ENCODE data around the gene FAM234B.

FAM234B gene

DNA sequence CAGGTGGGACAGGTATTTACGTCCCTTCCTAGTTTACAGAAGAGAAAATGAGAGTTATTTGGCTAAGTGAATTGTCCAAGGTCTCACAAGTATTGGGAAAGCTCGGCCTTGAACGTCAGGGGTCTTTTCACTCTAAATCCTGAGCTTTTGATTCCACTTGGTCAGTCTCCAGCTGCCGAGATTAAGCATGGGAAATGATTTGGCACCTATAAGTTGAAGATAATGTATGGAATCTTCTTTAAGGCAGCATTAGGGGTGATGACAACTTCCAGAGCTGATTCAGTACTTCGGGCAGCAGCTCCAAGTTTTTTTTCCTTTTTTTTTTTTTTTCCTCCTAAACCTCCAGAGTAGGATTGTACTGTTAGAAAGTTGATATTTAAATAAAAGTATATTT lies 722 bp downstream of the FAM234B start:
- H3K36me3 ChIP-seq (ENCODE audit: insufficient read depth, low read length): no peaks in the 10 kb centered on the region
- peak overlapping the region; percentile 97 for H3K4me2 ChIP-seq (ENCODE audit: low read depth, low read length, poor library complexity, severe bottlenecking)
- peak overlapping the region; percentile 68 for H3K9ac ChIP-seq (ENCODE audit: low read depth, low read length, poor library complexity, severe bottlenecking)
- no peaks in the 10 kb centered on the region for H3K27me3 ChIP-seq (ENCODE audit: insufficient read depth, low read length, poor library complexity, severe bottlenecking)
- no peaks in the 10 kb centered on the region for H3K9me2 ChIP-seq (replicated peaks; ENCODE audit: low read depth, low read length)
- no peaks in the 10 kb centered on the region for H3K9me3 ChIP-seq (ENCODE audit: insufficient read depth, low read depth, low read length)
- H3K79me2 ChIP-seq (ENCODE audit: insufficient read depth, low read length): peaks cover 35% of the 10 kb centered on the region; the same call in 1 of the 2 replicates
- H3K4me3 ChIP-seq (ENCODE audit: low read length, poor library complexity, severe bottlenecking): peak overlapping the region; percentile 88
- peak overlapping the region; percentile 95 for H2AFZ ChIP-seq (ENCODE audit: low read length)
- no peaks in the 10 kb centered on the region for H4K20me1 ChIP-seq (ENCODE audit: insufficient read depth, low read length, poor library complexity, severe bottlenecking)
- peaks cover 31% of the 10 kb centered on the region for H3K4me1 ChIP-seq (ENCODE audit: insufficient read depth, low read length, poor library complexity, severe bottlenecking)
- H3F3A ChIP-seq (ENCODE audit: low read depth): no peaks in the 10 kb centered on the region
- TF ChIP-seq, protein P1, sequence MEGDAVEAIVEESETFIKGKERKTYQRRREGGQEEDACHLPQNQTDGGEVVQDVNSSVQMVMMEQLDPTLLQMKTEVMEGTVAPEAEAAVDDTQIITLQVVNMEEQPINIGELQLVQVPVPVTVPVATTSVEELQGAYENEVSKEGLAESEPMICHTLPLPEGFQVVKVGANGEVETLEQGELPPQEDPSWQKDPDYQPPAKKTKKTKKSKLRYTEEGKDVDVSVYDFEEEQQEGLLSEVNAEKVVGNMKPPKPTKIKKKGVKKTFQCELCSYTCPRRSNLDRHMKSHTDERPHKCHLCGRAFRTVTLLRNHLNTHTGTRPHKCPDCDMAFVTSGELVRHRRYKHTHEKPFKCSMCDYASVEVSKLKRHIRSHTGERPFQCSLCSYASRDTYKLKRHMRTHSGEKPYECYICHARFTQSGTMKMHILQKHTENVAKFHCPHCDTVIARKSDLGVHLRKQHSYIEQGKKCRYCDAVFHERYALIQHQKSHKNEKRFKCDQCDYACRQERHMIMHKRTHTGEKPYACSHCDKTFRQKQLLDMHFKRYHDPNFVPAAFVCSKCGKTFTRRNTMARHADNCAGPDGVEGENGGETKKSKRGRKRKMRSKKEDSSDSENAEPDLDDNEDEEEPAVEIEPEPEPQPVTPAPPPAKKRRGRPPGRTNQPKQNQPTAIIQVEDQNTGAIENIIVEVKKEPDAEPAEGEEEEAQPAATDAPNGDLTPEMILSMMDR (conservative IDR thresholded peaks at IDR 0.05; ENCODE audit: low read length): no peak
- no peak for TF ChIP-seq EZH2phosphoT487 (IDR thresholded peaks at IDR 0.05; ENCODE audit: borderline replicate concordance)

DNA sequence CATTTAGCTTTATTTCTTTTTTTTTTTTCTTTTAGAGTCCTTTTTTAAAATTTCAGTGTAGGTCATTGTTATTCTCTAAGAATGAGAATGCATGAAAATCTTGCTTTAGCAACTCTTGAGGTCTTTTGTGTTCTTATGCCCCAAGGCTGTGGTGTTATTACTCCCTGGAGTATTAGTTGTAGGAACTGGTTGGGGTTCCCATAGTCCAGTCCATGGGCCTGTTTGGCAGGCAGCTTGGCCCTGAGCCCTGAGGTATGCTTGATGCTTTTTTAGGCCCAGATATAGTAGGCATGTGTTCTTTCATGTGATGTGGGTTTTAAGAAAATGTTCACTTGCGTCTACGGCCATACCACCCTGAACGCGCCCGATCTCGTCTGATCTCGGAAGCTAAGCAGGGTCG lies 1.6 kb downstream of the FAM234B start:
- peaks cover 35% of the 10 kb centered on the region; the same call in 1 of the 2 replicates for H3K79me2 ChIP-seq (ENCODE audit: insufficient read depth, low read length)
- no peaks in the 10 kb centered on the region for H3F3A ChIP-seq (ENCODE audit: low read depth)
- H4K20me1 ChIP-seq (ENCODE audit: insufficient read depth, low read length, poor library complexity, severe bottlenecking): no peaks in the 10 kb centered on the region
- TF ChIP-seq EZH2phosphoT487 (IDR thresholded peaks at IDR 0.05; ENCODE audit: borderline replicate concordance): no peak
- TF ChIP-seq, protein P1 (conservative IDR thresholded peaks at IDR 0.05; ENCODE audit: low read length): no peak
- H3K27me3 ChIP-seq (ENCODE audit: insufficient read depth, low read length, poor library complexity, severe bottlenecking): no peaks in the 10 kb centered on the region
- peak overlapping the region; percentile 88 for H3K4me3 ChIP-seq (ENCODE audit: low read length, poor library complexity, severe bottlenecking)
- H3K4me2 ChIP-seq (ENCODE audit: low read depth, low read length, poor library complexity, severe bottlenecking): peak overlapping the region; percentile 97
- H3K9me3 ChIP-seq (ENCODE audit: insufficient read depth, low read depth, low read length): no peaks in the 10 kb centered on the region
- H3K9ac ChIP-seq (ENCODE audit: low read depth, low read length, poor library complexity, severe bottlenecking): peak overlapping the region; percentile 68
- H3K9me2 ChIP-seq (replicated peaks; ENCODE audit: low read depth, low read length): no peaks in the 10 kb centered on the region
- no peak overlapping the region for H2AFZ ChIP-seq (ENCODE audit: low read length)
- H3K4me1 ChIP-seq (ENCODE audit: insufficient read depth, low read length, poor library complexity, severe bottlenecking): peaks cover 38% of the 10 kb centered on the region
- no peaks in the 10 kb centered on the region for H3K36me3 ChIP-seq (ENCODE audit: insufficient read depth, low read length)

DNA sequence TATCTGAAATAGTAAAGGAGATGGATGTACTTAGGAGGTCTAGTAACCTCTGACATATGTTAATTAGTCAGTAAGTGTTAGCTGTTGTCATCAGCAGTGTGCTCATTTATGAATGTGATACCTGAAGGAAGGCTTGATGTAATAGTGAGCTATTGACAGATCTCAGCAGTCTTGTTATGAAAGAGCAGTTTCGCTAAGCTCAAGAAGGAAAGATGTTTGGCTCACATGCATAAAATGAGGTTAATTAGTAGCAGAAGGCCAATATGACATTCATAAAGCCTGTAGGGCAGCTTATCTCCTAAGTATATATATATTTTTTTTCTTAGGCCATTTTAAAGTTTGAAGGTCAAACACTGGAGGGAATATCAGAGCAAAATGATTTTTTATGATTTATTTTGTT lies 2.8 kb downstream of the FAM234B start:
- Histone ChIP-seq H3K27me3 (ENCODE audit: insufficient read depth, low read length, poor library complexity, severe bottlenecking) (no peaks in the 10 kb centered on the region), H4K20me1 (ENCODE audit: insufficient read depth, low read length, poor library complexity, severe bottlenecking) (no peaks in the 10 kb centered on the region), H3K4me3 (ENCODE audit: low read length, poor library complexity, severe bottlenecking) (peak overlapping the region; percentile 88), H3K4me2 (ENCODE audit: low read depth, low read length, poor library complexity, severe bottlenecking) (peak overlapping the region; percentile 97), H3K9ac (ENCODE audit: low read depth, low read length, poor library complexity, severe bottlenecking) (no peak overlapping the region), H3K36me3 (ENCODE audit: insufficient read depth, low read length) (no peaks in the 10 kb centered on the region), H3K4me1 (ENCODE audit: insufficient read depth, low read length, poor library complexity, severe bottlenecking) (peaks cover 45% of the 10 kb centered on the region), H3K79me2 (ENCODE audit: insufficient read depth, low read length) (peaks cover 45% of the 10 kb centered on the region; the same call in 1 of the 2 replicates), H3F3A (ENCODE audit: low read depth) (no peaks in the 10 kb centered on the region), H3K9me3 (ENCODE audit: insufficient read depth, low read depth, low read length) (no peaks in the 10 kb centered on the region), H3K9me2 (replicated peaks; ENCODE audit: low read depth, low read length) (no peaks in the 10 kb centered on the region), H2AFZ (ENCODE audit: low read length) (no peak overlapping the region)
- TF ChIP-seq, protein P1 (conservative IDR thresholded peaks at IDR 0.05; ENCODE audit: low read length): no peak
